HFFc6 (cell line): ENCODE data around the gene DIS3L. TPM values are rescaled to one million over a fixed set of nuclear protein-coding genes. Genes with fewer than 3 reads are reported as not detected.

Experiments
- DNase-seq: peaks from one replicate; pipeline ENCODE4 v3.0.0-alpha.2; 2018
- H3K27ac Mint-ChIP-seq: 2 replicates; pipeline ENCODE4 v1.8.0; 2020; ENCODE audit warnings: mild to moderate bottlenecking, mixed read lengths
- H3K27me3 Mint-ChIP-seq: 2 replicates; pipeline ENCODE4 v1.8.0; 2021; ENCODE audit warnings: mild to moderate bottlenecking, moderate library complexity, mixed read lengths; ENCODE audit not compliant: insufficient read depth
- H3K36me3 Mint-ChIP-seq: 2 replicates; pipeline ENCODE4 v1.8.0; 2021; ENCODE audit warnings: low read depth, mixed read lengths
- H3K4me1 Mint-ChIP-seq: 2 replicates; pipeline ENCODE4 v1.8.0; 2020; ENCODE audit warnings: low read depth, mixed read lengths
- H3K4me3 Mint-ChIP-seq: 2 replicates; pipeline ENCODE4 v1.8.0; 2020; ENCODE audit warnings: mild to moderate bottlenecking, moderate library complexity, mixed read lengths
- H3K9me3 Mint-ChIP-seq: 2 replicates; pipeline ENCODE4 v1.8.0; 2020; ENCODE audit warnings: mild to moderate bottlenecking, mixed read lengths
- total RNA-seq, 6 experiments: library from RNA; stranded (reverse); fragmentation: NEBNext Ultra II Directional; extraction: Animal tissue kit (Norgen Biotek cat#: 25700); gene quantifications; 2 replicates in 1 of 6; 3 replicates in 5 of 6; pipeline ENCODE4 v1.2.3, GENCODE V29; 2021
- TF ChIP-seq, protein P1 (sequence below): fragments of 200-600 bp; sonication (generic); IDR thresholded peaks from 2 replicates; pipeline ENCODE4 v1.5.0; 2021; ENCODE audit warnings: antibody characterized with exemption, mild to moderate bottlenecking

Gene DIS3L
- total RNA-seq, 6 experiments from 2014 or later, result 10.6 to 14.9 (median 13.5) TPM

GRCh38 chr15:66285533-66286280, 7.7 kb upstream of the DIS3L start:
- no peaks in the 10 kb centered on the region for H3K9me3 Mint-ChIP-seq
- H3K36me3 Mint-ChIP-seq, result no peaks in the 10 kb centered on the region
- peaks cover 8% of the 10 kb centered on the region for H3K4me1 Mint-ChIP-seq
- TF ChIP-seq, protein P1, sequence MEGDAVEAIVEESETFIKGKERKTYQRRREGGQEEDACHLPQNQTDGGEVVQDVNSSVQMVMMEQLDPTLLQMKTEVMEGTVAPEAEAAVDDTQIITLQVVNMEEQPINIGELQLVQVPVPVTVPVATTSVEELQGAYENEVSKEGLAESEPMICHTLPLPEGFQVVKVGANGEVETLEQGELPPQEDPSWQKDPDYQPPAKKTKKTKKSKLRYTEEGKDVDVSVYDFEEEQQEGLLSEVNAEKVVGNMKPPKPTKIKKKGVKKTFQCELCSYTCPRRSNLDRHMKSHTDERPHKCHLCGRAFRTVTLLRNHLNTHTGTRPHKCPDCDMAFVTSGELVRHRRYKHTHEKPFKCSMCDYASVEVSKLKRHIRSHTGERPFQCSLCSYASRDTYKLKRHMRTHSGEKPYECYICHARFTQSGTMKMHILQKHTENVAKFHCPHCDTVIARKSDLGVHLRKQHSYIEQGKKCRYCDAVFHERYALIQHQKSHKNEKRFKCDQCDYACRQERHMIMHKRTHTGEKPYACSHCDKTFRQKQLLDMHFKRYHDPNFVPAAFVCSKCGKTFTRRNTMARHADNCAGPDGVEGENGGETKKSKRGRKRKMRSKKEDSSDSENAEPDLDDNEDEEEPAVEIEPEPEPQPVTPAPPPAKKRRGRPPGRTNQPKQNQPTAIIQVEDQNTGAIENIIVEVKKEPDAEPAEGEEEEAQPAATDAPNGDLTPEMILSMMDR, result no peak
- no peak overlapping the region for H3K4me3 Mint-ChIP-seq
- no peak for DNase-seq
- H3K27me3 Mint-ChIP-seq, result peaks cover 11% of the 10 kb centered on the region
- H3K27ac Mint-ChIP-seq, result no peak overlapping the region

DNA sequence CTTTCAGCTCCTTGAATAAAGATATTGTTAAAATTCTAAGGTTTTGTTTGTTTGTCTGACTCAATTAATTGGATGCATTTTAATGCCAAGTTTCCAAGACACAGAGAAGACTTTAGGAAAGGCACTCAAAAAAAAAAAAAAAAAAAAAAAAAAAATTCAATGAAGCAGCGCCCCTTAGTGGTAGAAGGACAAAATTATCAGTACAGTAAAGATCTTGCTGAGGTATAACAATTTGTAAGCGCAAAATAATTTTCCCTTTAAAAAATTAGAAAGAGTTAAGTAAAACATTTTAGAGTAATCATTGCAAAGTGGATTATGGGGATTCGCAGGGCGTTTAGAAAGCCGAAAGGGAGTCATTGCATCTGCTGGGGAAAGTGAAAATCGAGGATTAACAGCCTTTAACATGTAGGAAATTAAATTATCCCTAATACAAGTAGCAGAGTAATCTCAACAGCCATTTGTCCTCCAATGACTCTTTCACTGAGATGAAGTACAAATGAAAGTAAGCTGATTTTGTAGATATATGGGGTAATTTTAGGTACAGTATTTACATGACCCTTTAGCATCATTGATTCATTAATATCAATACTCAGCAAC, 5.8 kb upstream of the DIS3L start:
- Mint-ChIP-seq H3K4me3 (no peak overlapping the region), H3K9me3 (no peaks in the 10 kb centered on the region), H3K4me1 (peaks cover 20% of the 10 kb centered on the region), H3K27me3 (peaks cover 5% of the 10 kb centered on the region; the same call in 1 of the 2 replicates), H3K27ac (no peak overlapping the region), H3K36me3 (no peaks in the 10 kb centered on the region)
- TF ChIP-seq, protein P1, result peak; percentile 89
- DNase-seq, result no peak

DNA sequence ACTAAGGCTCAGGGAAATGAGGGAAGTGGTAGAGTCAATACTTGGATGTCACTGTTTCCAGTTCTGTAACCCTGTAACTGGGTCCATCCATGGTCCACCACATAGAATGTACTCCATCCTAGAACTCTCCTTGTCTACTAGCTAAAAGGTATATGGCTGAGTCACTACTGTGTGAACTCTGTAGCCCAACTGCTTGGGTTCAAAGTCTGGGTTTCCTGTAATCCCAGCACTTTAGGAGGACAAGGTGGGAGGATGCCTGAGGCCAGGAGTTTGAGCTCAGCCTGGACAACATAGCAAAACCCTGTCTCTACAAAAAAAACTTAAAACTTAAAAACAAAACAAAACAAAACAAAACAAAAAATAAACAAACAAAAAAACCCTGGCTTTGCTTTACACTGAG, 5.3 kb upstream of the DIS3L start:
- TF ChIP-seq, protein P1, result no peak
- H3K27me3 Mint-ChIP-seq, result peaks cover 5% of the 10 kb centered on the region; the same call in 1 of the 2 replicates
- no peaks in the 10 kb centered on the region for H3K9me3 Mint-ChIP-seq

GRCh38 chr15:66288551-66289185, 4.7 kb upstream of the DIS3L start:
- H3K27ac Mint-ChIP-seq, result no peak overlapping the region
- peaks cover 5% of the 10 kb centered on the region; the same call in 1 of the 2 replicates for H3K27me3 Mint-ChIP-seq
- no peaks in the 10 kb centered on the region for H3K9me3 Mint-ChIP-seq
- no peaks in the 10 kb centered on the region for H3K36me3 Mint-ChIP-seq
- TF ChIP-seq, protein P1, result no peak
- H3K4me1 Mint-ChIP-seq, result peaks cover 23% of the 10 kb centered on the region
- no peak for DNase-seq
- H3K4me3 Mint-ChIP-seq, result no peak overlapping the region

More for the DNA sequence above, 5.3 kb upstream of the DIS3L start:
- no peak overlapping the region for H3K27ac Mint-ChIP-seq
- H3K36me3 Mint-ChIP-seq, result no peaks in the 10 kb centered on the region
- H3K4me1 Mint-ChIP-seq, result peaks cover 23% of the 10 kb centered on the region
- DNase-seq, result no peak
- H3K4me3 Mint-ChIP-seq, result no peak overlapping the region

GRCh38 chr15:66290007-66290406, 3.4 kb upstream of the DIS3L start:
- no peak for DNase-seq
- Mint-ChIP-seq H3K27me3 (no peaks in the 10 kb centered on the region), H3K9me3 (no peaks in the 10 kb centered on the region), H3K4me3 (no peak overlapping the region), H3K4me1 (peaks cover 34% of the 10 kb centered on the region), H3K36me3 (no peaks in the 10 kb centered on the region), H3K27ac (no peak overlapping the region)
- TF ChIP-seq, protein P1, result no peak
